Nephron progenitor cell (in vitro differentiated cells): ENCODE results near the gene PHACTR4.
"Not testable (repeated sequence)": the region's sequence is repeated elsewhere in the genome, so short reads cannot be mapped to it uniquely, and the experiment has no call there.

Experiments used
- DNase-seq: peaks from one replicate; pipeline ENCODE4 v3.0.0; 2021
- H3K27ac Mint-ChIP-seq: 2 replicates; pipeline ENCODE4 v1.8.0; 2021; ENCODE audit warnings: mild to moderate bottlenecking, moderate library complexity, mixed read lengths
- H3K27me3 Mint-ChIP-seq: 2 replicates; pipeline ENCODE4 v1.8.0; 2021; ENCODE audit warnings: mild to moderate bottlenecking, low read depth, mixed read lengths; ENCODE audit not compliant: poor library complexity
- H3K36me3 Mint-ChIP-seq: 2 replicates; pipeline ENCODE4 v1.8.0; 2021; ENCODE audit warnings: low read depth, mixed read lengths
- H3K4me1 Mint-ChIP-seq: 2 replicates; pipeline ENCODE4 v1.8.0; 2021; ENCODE audit warnings: mixed read lengths
- H3K4me3 Mint-ChIP-seq: 2 replicates; pipeline ENCODE4 v1.8.0; 2021; ENCODE audit warnings: mild to moderate bottlenecking, moderate library complexity, mixed read lengths
- H3K9me3 Mint-ChIP-seq: 2 replicates; pipeline ENCODE4 v1.8.0; 2021; ENCODE audit warnings: mild to moderate bottlenecking, moderate library complexity, mixed read lengths
- TF ChIP-seq, protein P1 (sequence below): fragments of 200-600 bp; sonication (generic); IDR thresholded peaks from 2 replicates; pipeline ENCODE4 v1.5.0; 2021; ENCODE audit warnings: antibody characterized with exemption

PHACTR4 gene

DNA sequence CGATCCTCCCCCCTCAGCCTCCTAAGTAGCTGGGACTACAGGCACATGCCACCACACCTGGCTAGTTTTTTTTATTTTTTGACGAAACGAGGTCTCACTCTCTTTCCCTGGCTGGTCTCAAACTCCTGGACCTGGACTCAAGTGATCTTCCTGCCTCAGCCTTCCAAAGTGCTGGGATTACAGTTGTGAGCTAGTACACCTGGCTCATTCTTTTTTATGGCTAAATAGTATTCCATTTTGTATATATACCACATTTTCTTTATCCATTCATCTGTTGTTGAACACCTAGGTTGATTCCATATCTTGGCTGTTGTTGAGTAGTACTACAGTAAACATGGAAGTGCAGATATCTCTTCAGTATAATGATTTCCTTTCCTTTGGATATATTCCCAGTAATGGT is 74.0 kb downstream of the PHACTR4 start:
- H3K9me3 Mint-ChIP-seq, result peaks cover 7% of the 10 kb centered on the region

DNA sequence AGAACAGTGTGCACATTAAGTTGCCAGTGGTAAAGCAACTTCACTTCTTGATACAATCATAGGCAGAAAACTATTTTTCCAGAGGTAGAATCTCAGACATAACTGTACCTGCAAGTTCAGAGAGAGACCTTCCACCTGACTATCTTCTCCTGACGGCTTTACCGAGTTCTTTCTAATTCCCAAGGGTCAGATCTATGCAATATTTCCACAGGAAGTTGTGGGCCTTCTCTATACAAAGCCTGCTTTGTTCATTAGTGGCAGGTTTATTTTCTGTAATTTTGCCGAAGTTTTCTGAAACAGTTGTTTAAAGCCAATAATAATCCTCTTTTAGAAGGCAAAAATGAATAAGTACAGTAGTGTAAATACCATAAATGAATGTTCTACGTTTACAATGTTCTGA is 78.1 kb downstream of the PHACTR4 start:
- Mint-ChIP-seq H3K27me3 (no peaks in the 10 kb centered on the region), H3K36me3 (peaks cover 31% of the 10 kb centered on the region), H3K4me3 (no peak overlapping the region), H3K9me3 (peaks cover 7% of the 10 kb centered on the region), H3K4me1 (peaks cover 11% of the 10 kb centered on the region), H3K27ac (no peak overlapping the region)
- no peak for DNase-seq
- TF ChIP-seq, protein P1, sequence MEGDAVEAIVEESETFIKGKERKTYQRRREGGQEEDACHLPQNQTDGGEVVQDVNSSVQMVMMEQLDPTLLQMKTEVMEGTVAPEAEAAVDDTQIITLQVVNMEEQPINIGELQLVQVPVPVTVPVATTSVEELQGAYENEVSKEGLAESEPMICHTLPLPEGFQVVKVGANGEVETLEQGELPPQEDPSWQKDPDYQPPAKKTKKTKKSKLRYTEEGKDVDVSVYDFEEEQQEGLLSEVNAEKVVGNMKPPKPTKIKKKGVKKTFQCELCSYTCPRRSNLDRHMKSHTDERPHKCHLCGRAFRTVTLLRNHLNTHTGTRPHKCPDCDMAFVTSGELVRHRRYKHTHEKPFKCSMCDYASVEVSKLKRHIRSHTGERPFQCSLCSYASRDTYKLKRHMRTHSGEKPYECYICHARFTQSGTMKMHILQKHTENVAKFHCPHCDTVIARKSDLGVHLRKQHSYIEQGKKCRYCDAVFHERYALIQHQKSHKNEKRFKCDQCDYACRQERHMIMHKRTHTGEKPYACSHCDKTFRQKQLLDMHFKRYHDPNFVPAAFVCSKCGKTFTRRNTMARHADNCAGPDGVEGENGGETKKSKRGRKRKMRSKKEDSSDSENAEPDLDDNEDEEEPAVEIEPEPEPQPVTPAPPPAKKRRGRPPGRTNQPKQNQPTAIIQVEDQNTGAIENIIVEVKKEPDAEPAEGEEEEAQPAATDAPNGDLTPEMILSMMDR, result no peak

More for the DNA sequence above, 74.0 kb downstream of the PHACTR4 start:
- Mint-ChIP-seq H3K4me1 (peaks cover 5% of the 10 kb centered on the region), H3K27me3 (no peaks in the 10 kb centered on the region), H3K36me3 (peaks cover 37% of the 10 kb centered on the region), H3K27ac (no peak overlapping the region), H3K4me3 (no peak overlapping the region)
- TF ChIP-seq, protein P1, result no peak
- DNase-seq, result no peak

DNA sequence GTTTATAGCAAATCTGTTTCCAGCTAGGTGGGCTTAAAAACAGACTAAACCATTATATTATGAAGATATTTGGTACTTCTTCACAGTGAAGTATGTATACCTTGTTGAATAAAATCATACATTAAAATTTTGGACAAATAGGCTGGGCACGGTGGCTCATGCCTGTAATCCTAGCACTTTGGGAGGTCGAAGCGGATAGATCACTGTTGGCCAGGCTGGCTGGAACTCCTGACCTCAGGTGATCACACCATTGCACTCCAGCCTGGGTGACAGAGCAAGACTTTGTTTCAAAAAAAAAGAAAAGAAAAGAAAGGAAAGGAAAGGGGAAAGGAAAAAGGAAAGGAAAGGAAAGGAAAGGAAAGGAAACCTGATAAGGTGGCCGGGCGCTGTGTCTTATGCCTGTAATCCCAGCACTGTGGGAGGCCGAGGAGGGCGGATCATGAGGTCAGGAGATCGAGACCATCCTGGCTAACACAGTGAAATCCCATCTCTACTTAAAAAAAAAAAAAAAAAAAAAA is 78.6 kb downstream of the PHACTR4 start:
- Mint-ChIP-seq H3K36me3 (peaks cover 29% of the 10 kb centered on the region), H3K4me1 (peaks cover 11% of the 10 kb centered on the region)
- H3K27ac Mint-ChIP-seq, DNase-seq, H3K27me3 Mint-ChIP-seq, H3K9me3 Mint-ChIP-seq, H3K4me3 Mint-ChIP-seq: not testable (repeated sequence)

DNA sequence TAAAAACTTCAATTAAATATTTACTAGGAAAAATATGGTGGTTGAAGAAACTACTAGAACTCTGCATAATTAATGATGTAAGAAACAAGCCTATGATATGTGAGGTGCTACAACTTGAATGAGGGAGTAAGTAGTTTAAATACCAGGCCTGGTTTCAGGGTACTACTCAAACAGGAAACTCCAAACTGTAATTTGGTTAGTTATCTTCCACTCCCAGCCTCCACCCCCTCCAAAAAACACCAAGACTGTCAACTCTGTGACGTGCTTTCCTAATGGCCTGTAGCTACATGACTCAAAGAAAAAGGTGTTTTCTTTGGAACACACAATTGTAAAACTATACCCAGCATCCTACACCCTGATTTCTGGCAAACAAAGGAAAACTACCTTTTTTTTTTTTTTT is 80.4 kb downstream of the PHACTR4 start:
- peaks cover 11% of the 10 kb centered on the region for H3K4me1 Mint-ChIP-seq
- DNase-seq, result no peak
- peaks cover 24% of the 10 kb centered on the region for H3K36me3 Mint-ChIP-seq
- H3K27ac Mint-ChIP-seq, result peak overlapping the region; percentile 84
- TF ChIP-seq, protein P1, result no peak
- H3K9me3 Mint-ChIP-seq, result no peaks in the 10 kb centered on the region
- H3K4me3 Mint-ChIP-seq, result no peak overlapping the region
- H3K27me3 Mint-ChIP-seq, result no peaks in the 10 kb centered on the region

DNA sequence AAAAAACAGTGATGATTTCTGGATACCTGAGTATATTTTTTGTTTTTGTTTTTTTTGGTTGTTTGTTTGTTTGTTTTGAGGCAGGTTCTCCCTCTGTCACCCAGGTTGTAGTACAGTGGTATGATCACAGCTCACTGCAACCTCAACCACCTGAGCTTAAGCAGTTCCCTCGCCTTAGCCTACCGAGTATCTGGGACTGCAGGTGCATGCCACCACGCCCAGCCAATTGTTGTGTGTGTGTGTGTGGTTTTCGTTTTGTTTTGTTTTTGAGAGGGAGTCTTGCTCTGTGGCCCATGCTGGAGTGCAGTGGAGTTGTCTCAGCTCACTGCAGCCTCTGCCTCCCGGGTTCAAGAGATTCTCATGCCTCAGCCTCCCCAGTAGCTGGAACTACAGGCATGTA is 81.0 kb downstream of the PHACTR4 start:
- no peaks in the 10 kb centered on the region for H3K27me3 Mint-ChIP-seq
- peaks cover 20% of the 10 kb centered on the region for H3K36me3 Mint-ChIP-seq
- no peaks in the 10 kb centered on the region for H3K9me3 Mint-ChIP-seq
- peaks cover 13% of the 10 kb centered on the region for H3K4me1 Mint-ChIP-seq
- TF ChIP-seq, protein P1, result no peak
- no peak overlapping the region for H3K27ac Mint-ChIP-seq
- no peak overlapping the region for H3K4me3 Mint-ChIP-seq
- no peak for DNase-seq

DNA sequence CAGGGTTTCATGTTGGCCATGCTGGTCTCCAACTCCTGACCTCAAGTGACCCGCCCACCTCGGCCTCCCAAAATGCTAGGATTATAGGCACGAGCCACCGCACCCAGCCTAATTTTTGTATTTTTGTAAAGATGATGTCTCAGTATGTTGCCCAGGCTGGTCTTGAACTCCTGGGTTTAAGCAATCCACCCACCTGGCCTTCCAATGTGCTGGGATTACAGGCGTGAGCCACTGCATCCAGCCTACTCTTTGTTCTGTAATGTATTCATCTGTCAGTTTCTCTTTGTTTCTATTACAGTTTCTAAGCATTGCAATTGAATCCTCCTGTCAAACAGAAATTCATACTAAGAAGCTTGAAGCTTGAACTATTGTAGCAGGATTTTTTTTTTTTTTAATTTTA is 81.5 kb downstream of the PHACTR4 start:
- Mint-ChIP-seq H3K9me3 (no peaks in the 10 kb centered on the region), H3K4me3 (no peak overlapping the region), H3K4me1 (peaks cover 18% of the 10 kb centered on the region), H3K36me3 (peaks cover 18% of the 10 kb centered on the region), H3K27ac (no peak overlapping the region), H3K27me3 (no peaks in the 10 kb centered on the region)
- DNase-seq, result no peak
- TF ChIP-seq, protein P1, result no peak
